GM18507 (cell line): Measurements from ENCODE around the gene CDH6.
A peak's percentile ranks its signal among the peaks of the same experiment; 100 is the strongest.

Source experiments
- DNase-seq: peaks from one replicate; pipeline ENCODE4 v3.0.0; 2011; ENCODE audit warnings: low read depth; ENCODE audit not compliant: insufficient read length; ENCODE audit errors: extremely low spot score
- FAIRE-seq: peaks from 2 replicates; lab custom pipeline; 2011; peaks lifted over from hg19 to GRCh38; lab: Jason Lieb, UNC

CDH6 gene

DNA sequence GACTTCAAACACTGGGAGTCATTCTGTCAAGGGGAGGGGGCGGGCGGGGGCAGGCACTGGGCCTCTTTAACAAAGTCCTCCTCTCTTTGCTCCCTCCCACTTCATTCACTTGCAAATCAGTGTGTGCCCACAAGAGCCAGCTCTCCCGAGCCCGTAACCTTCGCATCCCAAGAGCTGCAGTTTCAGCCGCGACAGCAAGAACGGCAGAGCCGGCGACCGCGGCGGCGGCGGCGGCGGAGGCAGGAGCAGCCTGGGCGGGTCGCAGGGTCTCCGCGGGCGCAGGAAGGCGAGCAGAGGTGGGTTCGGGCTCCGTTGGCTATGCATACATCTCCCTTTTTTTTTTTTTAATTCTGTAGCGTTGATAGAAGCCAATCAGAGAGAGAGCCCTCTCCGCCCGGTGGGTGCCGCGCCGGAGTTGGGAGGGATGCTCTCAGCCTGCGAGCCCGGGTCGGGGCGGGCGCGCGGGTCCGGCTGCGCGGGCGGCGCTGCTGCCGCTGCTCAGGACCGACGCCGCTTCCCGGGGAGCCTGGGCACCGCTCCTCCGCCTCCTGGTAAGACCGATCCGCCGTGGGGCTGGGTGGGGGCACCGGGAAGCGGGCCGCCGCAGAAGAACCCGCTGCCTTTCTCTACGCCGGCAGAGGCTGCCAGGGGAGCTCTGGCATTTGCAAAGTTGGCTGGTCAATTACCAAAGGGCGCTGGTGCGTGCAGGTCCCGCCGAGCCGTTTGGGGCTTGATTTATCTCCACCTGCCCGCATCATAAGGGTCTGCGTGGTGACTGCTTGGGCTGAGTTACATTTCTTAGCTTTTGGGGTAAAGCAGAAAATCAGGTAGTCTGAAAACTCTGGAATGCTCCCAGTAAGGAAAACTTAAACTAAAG, at the start of gene CDH6:
CDH6 (plus strand) TSS at position 96 of the 877 bp plus-strand sequence. CDS start 73,788 bp downstream, outside the sequence.
- FAIRE-seq (no peak), DNase-seq (no peak)

DNA sequence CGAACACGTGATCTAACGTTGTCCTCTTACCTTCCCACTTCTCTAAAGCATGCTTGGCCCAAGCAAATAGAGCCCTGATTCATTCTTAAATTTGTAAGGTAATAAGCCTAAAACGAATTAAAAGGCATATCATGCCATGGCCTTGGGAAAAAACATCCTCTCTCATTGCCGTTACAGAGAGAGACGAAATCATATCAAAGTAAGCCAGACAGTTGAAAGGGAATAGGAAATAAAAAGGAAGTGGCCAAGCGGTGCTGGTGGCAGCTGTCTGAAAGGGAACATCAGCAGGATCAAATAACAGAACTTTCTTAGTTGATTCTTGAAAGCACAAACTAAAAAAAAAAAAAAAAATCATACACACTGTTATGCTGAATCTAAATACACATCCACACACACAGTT, 49.1 kb upstream of the CDH6 start:
- no peak for FAIRE-seq
- no peak for DNase-seq

DNA sequence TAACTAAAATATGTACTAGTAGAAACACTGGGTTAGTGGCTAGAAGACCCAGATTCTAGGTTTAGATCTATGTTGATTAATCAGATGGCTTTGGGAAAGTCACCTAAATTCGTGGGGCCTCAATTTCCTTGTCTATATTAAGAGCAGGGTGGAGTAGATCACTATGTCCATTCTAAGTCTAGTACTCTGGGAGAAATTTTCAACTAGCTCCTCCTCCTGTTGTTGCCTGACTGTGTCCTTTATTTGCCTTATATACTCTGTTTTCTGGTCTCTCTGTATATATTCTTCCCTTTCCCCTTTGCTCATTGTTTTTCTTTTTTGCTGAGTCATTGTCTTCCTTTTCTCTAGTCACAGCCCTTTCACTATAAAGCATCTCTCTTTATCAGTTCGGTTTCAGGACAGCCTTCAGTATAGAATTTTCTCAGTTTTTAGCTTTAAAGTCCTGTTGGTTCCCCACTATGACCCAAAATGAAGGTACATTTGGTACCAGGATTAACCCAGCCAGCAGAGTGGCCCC, 44.5 kb upstream of the CDH6 start:
- DNase-seq: no peak
- FAIRE-seq: no peak

DNA sequence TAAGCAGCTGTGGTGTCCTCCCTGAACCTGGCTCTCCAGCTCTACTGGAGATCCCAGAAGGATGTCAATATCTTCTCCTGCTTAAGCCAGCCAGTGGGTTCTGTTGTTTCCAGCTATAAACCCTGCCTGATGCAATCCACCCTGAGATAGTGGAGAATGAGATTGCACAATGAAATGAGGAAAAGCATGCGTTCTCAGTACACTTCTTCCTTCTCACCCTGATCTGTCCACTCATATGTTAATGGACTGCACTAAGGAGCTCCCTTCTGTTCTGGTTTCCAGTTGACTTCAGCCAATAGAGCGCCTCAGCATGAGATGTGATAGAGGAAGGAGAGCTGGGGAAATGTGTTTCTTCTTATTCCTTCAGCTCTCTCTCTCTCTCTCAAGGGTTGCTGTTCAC, 40.0 kb upstream of the CDH6 start:
- DNase-seq: no peak
- FAIRE-seq: no peak

DNA sequence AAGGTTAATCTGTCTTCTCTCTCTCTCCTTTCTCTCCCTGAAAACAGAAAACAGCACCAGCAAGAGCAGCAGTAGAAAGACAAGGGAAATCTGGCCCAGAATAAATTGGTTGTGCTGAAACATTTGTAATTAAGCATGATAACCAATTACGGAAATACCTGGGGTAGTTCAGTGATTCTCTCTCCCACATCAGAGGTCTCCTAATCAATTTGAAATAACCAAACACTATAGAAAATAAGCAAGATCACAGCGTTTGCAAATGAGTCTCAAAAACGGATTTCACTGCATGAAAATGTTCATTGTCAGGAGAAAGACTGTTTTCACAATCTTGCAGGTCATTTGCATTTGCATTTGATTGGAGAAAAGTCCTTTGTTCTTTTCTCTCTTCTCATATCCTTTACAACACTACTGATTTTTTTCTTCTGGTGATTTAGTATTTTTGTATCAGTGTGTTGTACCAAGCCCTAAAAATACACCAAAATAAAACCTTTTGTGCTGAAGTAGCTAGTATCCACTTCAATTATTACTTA, 36.8 kb upstream of the CDH6 start:
- FAIRE-seq (no peak), DNase-seq (no peak)

DNA sequence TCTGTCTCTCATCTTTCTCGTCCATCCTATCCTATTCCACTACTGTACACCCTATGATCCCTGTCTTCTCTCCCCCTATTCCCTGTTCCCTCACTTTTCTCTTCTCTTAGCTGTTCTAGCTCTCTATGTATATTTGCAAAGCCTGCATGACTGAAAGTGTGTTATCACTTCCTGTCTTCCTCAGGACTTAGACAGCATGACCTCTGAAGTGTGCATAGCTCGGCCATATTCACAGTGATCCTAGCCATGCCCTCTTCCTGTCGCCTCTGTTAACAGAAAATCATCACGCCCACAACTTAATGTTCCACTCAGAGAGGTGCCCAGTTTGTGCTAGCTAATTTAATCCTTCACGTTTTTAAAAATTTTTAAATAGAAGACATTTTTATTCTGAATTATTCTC, 35.8 kb upstream of the CDH6 start:
- FAIRE-seq: no peak
- no peak for DNase-seq

DNA sequence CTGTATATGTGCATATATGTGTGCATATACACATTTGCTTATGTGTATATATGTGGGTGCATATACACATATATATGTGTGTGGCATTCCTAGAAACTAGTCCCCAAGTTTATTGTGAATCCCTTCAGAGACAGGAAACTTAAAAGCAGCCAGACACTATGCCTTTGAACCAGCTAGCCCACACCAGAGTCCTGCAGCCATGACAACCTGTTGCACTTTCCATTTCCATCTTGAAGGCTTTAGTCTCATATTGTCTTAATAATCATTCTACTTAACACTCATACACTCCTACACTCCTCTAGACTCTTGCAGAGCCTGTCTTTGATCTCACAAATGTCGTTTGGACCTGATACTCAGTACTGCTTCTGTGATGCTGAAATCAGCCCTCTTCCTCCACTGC, 34.8 kb upstream of the CDH6 start:
- FAIRE-seq (no peak), DNase-seq (no peak)

DNA sequence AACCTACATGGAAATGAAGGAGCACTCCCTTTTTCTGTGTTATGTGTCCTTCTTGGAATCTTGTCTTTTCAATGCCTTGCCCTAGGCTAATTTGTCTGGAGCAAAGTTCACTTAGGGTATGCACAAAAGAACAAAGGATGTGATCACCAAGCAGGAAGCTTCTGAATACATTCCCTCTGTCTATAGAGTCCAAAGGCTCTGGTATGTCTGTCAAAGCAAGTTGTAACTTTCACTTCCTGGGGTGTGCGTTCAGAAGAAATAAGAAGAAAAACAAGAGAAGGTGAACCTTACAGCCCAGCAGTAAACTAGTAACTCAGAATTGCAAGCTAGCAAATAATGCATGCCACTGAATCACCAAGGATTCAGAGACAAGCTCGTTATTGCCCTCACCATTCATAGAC, 31.7 kb upstream of the CDH6 start:
- FAIRE-seq (no peak), DNase-seq (no peak)

DNA sequence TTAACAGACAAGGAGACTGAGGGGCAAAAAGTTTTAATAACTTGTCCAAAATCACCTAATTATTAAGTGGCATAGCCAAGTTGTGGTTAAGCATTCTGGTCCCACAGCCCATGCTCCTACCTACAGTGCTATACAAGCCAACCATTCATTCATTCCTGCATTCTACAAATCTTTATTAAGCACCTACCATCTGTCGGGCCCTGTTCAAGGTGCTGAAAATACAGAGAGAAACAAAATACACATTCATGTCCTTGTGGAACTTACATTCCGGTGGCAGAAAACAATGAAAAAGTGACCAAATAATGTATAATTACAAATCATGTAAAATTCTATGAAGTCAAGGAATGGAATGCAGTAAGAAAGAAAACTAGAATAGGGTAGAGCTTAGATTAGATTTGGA, 27.8 kb upstream of the CDH6 start:
- no peak for DNase-seq
- no peak for FAIRE-seq

DNA sequence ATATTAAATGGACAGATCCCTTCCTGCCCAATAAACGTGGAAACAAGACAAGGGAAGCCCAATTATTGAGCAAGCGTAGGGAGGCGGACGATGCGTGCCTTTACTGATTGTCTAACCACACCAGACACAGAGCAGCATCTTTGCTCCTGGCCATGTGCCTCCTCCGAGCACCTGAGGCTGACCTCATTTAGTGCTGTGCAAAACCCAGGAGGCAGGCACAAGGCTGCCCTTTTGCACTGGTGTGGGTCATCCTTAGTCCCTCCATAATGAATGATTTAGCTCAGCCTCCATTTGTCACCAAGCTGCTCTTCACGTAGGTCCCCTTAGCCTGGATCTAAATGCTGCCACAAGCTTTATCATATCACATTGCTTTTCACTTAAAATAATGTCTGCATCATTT, 24.1 kb upstream of the CDH6 start:
- DNase-seq: no peak
- no peak for FAIRE-seq

DNA sequence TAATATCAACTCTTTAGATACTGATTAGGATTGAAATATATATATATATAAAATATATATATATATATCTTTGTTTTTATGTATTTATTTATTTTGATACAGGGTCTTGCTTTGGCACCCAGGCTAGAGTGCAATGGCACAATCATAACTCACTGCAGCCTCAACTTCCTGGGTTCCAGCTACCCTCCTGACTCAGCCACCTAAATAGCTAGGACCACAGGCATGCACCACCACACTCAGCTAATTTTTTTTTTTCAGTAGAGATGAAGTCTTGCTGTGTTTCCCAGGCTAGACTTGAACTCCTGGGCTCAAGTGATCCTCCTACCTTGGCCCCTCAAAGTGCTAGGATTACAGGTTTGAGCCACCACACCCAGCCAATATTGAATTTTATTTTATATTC, 20.6 kb upstream of the CDH6 start:
- no peak for FAIRE-seq
- DNase-seq: no peak

DNA sequence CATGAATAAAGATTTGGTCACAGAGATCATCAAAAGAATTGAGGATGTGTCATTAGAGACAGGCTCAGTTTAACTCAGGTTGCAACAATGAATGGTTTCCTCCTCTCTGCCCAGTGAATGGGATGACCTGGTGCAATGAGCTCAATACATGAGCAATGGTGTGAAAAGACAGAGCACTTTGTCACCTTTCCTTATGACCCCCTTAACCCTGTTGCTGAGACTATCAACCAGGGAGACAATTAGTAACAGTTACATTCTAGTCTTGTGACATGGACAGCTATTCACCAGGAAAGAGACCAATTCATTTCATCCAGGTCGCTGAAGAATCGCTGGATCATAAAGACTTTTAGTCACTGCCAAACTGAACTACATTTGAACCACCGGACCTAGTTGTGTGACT, 19.9 kb upstream of the CDH6 start:
- no peak for DNase-seq
- no peak for FAIRE-seq

DNA sequence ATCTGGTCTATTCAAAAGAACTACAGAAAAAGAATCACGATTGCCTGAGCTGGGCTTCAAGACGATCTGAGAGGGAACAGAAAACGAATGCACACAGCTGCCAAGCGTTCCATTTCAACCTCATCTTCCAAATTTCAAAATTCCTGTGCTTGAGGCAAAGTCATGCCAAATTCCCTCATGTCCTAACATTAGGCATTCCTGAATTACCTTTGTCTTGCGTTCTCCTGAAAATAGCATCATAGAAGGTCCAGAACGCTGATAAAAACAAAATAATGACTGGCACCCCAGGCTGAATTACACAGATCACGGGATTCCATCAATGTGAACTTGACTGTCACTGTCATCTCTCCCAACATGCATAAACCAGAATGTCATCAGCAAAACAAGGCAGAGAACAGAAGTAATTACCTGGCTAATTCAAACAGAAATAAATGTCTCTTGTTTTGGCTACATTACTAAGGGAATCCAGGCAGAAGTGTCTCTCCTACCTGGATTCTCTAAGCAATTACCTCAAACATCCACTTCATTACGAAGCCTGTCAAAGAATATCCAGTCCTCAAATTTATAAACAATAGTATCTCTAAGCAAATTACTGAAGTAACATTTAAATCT, 12.0 kb upstream of the CDH6 start:
- DNase-seq (no peak), FAIRE-seq (no peak)

DNA sequence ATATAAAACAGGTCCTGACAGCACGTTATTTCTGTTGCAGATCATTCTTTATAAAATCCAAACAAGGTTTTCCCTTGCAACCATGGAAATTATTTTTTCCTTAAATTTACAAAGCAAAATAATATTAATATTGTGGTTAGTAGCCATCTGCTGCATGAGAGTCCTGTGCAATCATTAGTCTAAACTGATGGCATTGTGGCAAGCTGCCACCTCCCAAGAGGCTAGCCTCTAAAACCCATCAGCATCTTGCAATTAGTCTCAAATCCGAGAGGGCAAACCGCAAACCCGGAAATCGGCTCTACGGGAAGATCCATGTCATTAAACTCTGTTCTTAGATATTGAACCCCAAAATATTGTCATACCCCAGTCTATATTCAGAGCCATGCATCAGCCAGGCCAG, 11.3 kb upstream of the CDH6 start:
- no peak for DNase-seq
- FAIRE-seq: no peak

DNA sequence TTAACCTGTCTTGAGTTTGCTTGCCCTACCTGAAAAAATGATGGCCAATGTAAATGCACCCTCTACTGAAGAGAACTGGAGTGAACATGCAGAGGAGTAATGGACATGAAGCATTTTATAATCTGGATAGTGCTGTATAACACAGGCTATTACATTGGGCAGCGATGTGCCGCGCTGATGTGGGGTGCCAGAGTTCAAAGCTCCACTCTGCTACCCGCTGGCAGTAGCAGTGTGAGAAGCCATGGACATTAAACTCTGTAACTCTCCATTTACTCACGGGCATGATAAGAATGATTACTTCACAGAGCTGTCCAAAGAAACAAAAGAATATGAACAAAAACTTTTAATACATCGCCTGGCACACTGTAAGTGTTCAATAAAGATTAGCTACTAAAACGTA, 7.5 kb upstream of the CDH6 start:
- DNase-seq (no peak), FAIRE-seq (no peak)

DNA sequence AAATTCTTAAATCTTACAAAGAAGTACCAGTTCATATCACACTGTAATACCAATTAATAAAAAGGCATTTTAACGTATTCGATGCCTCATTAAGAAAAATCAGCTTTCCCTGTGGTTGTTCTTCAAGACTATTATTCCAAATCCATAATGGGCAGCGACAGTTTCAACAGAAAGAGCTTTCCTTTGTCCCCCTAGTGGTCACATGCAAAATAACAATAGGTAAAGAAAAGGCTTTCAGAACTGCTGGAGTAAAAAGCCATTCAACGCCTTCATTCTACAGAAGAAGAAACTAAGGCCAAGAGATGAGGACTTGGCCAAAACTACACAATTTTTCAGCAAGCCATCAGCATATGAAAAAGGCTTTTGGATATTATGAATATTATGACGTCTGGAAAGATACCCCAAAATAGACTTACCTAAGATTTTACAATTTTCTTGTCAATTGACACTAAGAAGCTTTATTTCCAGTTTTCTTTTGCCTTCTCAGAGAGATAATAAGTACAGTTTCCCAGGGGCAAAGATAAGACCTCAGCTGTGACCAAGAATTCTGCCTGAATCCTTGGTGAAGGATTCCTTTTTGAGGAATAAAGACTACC, 6.7 kb upstream of the CDH6 start:
- no peak for DNase-seq
- FAIRE-seq: peak; percentile 26

DNA sequence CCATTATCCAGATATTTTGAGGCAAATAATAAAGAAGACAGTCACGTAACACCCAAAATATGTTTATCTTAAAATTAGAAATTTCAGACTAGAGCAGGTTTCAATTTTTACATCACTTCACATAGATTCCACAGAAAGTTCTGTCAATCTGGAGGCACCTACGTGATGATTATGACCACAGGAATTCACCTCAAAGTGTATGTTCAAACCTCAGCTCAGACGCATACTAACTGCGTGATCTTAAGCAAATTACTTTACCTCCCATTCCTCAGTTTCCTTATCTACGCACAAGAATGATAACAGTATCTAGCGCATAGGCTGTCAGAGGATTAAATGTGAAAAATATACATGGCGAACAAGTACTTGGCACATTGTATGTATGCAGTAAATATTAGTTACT, 5.9 kb upstream of the CDH6 start:
- no peak for DNase-seq
- FAIRE-seq: no peak

DNA sequence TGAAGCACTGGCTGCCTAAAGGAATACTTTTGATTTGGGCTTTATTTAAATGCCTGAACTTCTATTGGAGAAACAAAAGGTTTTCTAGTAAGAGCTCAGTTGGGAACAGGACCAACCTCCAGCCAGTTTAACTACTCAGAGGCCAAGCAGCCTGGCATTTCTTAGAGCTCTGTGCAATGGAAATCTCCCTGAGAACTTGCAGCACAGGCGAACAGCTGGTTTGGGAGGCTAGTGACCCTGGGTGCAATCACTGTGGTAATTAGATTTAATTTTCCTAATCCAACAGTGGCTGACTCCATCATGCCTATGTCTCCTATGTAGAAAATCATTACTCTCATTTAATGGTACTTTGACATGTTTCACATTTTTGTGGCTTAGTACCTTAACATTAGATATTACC, 1.0 kb upstream of the CDH6 start:
- DNase-seq: no peak
- no peak for FAIRE-seq

DNA sequence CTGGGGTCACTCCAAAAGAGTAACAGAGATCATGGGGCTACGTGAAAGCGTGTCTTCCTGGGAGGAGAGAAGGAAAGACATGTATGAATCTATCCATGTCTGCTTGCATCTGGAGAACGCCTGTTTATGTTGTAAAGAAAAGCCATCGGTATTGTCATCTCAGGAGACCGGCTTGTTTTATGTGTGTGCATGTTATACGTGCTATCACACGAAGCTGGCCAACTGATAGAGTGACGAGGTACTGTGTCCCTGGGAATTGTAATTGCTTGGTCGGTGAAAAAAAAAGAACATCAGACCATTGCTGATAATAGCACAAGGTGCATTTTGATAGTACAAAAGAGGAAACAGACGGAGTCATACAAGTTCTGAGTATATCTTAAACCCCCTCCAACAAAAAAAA, 370 bp upstream of the CDH6 start:
- no peak for FAIRE-seq
- no peak for DNase-seq

DNA sequence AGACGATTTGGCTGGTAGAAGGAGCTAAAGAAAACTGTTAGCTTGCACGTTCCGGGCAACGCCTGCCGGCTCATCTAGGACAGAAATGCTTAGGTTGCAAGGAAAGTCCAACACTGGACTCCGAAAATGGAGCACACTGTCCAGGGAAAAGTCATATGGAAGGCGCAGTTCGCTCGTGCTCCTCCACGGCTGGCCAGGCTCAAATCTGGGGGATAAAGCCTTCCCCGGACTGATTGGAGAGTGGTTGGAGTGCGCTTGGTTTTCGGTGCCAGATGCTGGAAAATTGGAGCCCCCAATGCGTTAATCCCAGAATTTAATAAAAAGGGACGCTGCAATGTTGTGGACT, 955 bp downstream of the CDH6 start:
- no peak for DNase-seq
- no peak for FAIRE-seq
